Erythroblast (primary cell): Measurements from ENCODE around the gene RESF1.

Experiments used
- GATA1 ChIP-seq: IDR thresholded peaks from 2 replicates; pipeline ENCODE4 v1.6.1; 2011; ENCODE audit warnings: low read depth, mild to moderate bottlenecking, control low read depth, low read length, moderate library complexity
- POLR2A ChIP-seq: IDR thresholded peaks from 2 replicates; pipeline ENCODE4 v1.6.1; 2011; ENCODE audit warnings: mild to moderate bottlenecking, low read length

DNA sequence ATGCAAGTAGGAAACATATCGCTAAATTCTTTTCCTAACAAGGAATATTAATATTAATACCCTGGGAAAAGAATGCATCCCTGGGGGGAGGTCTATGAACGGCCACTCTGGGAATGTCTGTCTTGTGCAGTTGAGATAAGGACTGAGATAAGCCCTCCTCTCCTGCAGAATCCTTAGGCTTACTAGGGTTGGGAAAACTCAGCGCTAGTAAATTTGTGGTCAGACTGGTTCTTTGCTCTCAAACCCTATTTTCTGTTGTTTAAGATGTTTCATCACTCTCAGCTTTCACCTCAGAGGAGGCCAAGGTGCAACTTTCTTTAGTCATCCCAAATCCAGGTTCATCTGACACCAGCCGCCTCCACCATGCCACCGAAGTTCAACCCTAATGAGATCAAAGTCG lies 11.2 kb upstream of the RESF1 start:
- TF ChIP-seq POLR2A (no peak), GATA1 (no peak)
